GM18526 (cell line): ENCODE results near the gene WNT9A.

Experiments used
- POLR2A ChIP-seq: IDR thresholded peaks from 3 replicates; pipeline ENCODE4 v1.6.1; 2011; ENCODE audit not compliant: insufficient read length; ENCODE audit errors: extremely low read depth

WNT9A gene

DNA sequence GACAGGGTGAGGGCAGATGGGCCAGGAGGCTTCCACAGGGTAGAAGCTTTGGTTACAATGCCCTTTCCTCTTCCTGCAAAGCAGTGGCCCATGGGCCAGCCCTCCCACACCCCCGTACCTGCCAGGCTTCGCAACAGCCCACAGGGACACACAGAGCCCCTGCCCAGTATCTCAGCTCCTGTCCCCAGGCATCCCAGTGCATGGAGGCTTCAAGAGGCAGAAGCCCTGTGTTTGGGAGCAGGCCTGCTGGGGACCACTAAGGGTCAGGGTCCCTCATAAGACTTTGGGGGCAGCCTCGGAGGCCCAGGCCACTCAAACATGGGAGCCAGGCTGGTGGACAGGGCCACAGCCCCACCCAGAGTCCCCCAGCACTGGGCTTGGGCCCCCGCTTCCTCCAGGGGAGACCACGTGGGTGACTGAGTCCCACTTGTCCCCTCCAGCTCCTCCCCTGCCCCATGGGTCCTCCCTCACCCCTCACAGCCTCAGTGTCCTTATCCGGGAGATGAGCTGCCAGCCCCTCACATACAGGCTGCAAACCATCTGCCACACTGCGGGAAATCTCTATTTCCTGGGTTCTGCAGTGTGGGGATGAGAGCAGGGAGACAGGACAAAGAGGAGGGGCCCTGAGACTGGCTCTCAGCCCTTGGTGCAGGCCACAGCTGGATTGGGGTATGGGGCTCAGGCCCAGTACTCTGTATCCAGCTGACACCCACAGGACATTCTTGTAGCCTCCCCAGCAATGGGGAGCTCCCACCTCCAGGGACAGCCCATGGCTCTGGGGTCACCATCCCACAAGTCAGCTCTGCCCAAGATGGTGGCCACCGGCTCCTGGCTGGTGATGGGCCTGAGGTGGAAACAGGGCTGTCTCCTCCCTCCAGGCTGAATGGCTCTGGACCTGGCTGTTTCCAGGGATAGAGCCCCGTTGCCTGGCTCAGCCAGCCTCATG is 50.7 kb downstream of the WNT9A start:
- TF ChIP-seq POLR2A, result no peak

GRCh38 chr1:227895828-227896685 is 51.7 kb downstream of the WNT9A start:
- TF ChIP-seq POLR2A, result no peak

DNA sequence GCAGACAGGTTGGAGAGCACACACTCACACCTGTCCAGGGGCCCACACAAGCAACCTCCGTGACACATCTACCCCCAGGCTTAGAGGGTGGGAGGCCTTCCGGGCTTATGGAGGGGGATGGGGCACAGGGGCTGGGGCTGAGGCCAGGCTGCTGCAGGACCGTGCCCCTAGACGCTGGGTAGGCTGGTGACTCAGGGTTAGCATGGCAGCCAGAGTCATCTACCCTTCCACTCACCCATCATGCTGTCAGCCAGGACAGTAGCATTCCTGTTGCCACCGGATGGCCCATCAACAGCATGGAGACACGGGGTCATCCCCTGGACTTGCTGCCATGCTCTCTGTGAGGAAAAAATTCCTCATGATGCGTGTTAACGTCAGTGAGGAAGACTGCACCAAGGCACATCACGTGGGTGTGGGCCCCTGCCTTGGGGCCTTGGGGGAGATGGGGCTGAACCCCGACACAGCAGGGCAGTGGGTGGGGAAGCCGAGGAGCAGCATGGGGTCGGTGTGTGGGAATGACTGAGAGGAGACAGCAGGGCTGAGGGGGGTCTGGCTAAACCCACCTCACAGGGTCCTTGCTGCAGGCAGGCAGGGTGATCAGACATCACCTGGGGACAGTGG is 52.8 kb downstream of the WNT9A start:
- no peak for TF ChIP-seq POLR2A

DNA sequence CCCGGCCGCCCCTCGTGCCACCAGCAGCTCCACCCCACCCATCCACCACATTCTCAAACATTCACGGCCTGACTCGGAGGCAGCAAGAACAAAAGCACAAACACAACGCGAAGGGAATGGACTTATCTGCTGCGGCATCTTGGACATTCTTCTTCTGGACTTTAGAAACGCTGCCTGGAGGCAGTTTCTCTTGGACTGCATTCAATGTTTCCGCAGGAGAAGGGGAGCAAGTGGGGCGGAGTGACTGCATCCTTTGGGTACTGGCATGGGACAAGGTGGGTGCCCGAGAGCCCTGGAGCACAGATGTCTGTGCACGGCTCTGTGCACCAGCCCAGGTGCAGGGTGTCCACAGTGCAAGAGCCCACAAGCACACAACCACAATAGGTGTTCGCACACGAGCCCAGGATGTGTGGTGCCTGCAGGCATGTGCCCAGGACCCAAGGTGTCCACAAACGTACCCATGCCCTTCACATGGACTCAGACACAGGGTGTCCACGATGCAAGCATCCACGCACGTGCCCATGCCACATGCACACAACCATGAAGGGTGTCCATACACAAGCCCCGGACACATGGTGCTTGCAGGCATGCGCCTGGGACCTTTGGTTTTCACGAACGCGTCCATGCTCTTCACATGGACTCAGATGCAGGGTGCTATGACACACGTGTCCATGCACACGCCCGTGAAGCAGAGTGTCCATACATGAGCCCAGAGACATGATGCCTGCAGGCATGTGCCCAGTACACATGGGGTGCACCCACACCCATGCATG is 53.6 kb downstream of the WNT9A start:
- TF ChIP-seq POLR2A, result no peak

DNA sequence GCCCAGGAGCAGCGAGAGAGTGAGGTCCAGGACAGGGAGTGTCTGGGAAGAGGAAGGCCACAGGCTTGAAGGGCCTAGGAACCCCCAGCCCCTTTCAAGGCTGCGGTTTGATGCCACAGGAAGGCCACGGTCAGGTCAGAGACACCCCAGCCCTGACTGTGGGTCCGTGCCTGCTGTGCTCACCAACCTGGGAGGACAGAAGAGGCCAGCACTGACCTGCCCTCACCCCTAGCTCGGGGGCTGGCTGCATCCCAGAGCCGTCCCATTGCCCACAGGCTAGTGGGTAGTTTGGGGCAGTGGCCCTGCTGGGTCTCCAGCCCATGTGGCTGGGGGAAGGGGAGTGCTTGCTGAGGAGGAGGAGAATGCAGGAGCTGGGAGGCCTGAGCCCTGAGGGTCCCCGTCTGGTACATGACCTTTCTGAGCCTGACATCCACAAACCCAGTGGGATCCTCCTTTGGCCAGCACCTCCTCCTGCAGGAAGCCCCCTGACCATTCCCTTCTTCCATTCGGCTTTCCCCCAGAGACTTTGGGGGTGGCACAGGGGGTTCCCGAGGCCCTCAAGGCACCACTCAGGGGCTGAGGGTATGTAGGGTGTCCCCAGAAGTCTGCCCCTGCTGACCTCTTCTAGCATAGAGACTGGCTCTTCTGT is 54.3 kb downstream of the WNT9A start:
- TF ChIP-seq POLR2A, result no peak

- no peak for TF ChIP-seq POLR2A
Measured at GRCh38 chr1:227892489-227893299, 55.0 kb downstream of the WNT9A start.

DNA sequence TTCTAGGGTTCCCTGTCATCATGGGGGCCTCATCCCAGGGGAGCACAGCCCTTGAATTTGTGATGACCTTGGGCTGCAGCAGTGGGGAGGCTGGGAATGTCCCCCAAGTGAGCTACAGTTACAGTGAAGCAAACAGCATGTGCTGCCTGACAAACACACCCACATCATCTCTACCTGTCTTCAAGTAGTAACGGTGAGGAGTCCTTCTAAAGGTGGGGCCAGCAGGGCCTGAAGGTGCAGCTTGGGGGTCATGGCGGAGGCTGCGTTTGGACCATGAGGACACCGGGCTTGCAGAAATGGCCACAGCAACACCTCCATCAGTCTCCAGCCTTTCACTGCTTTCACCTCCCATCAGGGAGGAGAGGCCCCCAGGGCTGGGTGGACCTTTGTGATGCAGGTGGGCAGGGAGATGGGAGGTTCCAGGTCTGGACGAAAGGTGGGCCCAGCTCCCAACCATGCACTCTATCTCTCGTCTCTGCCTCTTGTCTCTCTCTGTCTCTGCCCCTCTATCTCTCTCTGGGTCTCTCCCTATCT is 55.7 kb downstream of the WNT9A start:
- TF ChIP-seq POLR2A, result no peak

- no peak for TF ChIP-seq POLR2A
Measured at GRCh38 chr1:227891223-227891954, 56.3 kb downstream of the WNT9A start.

DNA sequence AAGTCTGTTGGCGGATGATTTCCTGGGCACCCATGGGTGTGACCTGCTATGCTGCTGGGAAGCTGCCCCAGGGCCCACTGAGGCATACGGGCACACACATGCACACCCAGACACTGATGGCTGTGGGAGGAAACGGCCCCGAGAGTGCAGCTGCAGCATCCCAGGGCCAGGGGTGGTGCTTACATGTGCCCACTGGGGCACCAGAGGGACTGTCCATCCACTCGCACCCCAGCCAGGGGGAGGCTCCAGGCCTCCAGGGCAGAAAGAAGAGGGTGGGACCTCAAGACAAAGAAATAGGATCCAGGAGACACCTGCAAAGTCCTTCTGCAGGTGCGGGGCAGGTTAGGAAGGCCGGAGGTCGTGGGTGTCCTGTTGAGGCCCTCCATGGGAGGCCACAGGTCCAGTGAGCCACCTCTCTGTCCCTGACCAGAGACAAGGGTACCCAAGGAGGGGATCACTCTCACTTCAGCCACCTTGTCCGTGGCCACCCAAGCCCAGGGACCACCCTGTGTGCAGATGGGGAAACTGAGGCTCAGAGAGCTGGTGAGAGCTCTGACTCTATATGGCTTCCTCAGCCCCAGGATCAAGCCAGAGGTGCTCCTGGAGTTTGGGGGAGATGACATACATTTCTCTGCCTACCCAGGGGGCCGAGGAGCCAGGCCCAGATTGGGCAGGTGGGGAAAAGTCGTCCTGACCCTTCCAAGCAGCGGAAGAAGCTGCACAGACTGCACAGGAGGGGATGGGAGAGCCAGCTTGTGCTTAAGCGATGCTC is 57.1 kb downstream of the WNT9A start:
- no peak for TF ChIP-seq POLR2A

GRCh38 chr1:227889863-227890405 is 57.8 kb downstream of the WNT9A start:
- TF ChIP-seq POLR2A, result no peak

- no peak for TF ChIP-seq POLR2A
Measured at GRCh38 chr1:227889047-227889862, 58.5 kb downstream of the WNT9A start.
